Measurements from ENCODE around the gene PPCDC.

The PPCDC gene

DNA sequence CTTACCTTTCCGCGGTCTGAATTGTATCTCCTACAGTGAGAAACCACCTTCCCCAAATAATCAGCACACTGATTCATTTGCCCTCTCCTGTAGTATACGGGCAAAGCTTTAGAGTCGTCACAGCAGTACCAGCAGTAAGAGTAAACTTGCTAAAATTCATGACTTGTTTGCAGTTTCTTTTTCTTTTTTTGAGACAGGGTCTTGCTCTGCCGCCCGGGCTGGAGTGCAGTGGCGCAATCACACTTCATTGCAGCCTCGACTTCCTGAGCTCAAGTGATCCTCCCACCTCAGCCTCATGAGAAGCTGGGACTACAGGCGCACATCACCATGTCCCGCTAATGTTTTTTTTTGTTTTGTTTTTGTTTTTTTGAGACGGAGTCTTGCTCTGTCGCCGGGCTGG lies 16.2 kb upstream of the PPCDC start:
- no peak overlapping the region for H3K4me3 ChIP-seq (ENCODE audit: low read depth, low read length)
- in situ Hi-C loops (cut with HindIII; ENCODE audit: low sequenced_read_pairs) = no loop called here
- TF ChIP-seq, protein P1, sequence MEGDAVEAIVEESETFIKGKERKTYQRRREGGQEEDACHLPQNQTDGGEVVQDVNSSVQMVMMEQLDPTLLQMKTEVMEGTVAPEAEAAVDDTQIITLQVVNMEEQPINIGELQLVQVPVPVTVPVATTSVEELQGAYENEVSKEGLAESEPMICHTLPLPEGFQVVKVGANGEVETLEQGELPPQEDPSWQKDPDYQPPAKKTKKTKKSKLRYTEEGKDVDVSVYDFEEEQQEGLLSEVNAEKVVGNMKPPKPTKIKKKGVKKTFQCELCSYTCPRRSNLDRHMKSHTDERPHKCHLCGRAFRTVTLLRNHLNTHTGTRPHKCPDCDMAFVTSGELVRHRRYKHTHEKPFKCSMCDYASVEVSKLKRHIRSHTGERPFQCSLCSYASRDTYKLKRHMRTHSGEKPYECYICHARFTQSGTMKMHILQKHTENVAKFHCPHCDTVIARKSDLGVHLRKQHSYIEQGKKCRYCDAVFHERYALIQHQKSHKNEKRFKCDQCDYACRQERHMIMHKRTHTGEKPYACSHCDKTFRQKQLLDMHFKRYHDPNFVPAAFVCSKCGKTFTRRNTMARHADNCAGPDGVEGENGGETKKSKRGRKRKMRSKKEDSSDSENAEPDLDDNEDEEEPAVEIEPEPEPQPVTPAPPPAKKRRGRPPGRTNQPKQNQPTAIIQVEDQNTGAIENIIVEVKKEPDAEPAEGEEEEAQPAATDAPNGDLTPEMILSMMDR (IDR thresholded peaks at IDR 0.05; ENCODE audit: low read depth, low read length, missing control alignments) = no peak
- no peak for DNase-seq (ENCODE audit: low read depth)

GRCh38 chr15:75008221-75008625 lies 15.2 kb upstream of the PPCDC start:
- no peak for DNase-seq (ENCODE audit: low read depth)
- no peak overlapping the region for H3K4me3 ChIP-seq (ENCODE audit: low read depth, low read length)
- in situ Hi-C loops (cut with HindIII; ENCODE audit: low sequenced_read_pairs) = no loop called here
- TF ChIP-seq, protein P1 (IDR thresholded peaks at IDR 0.05; ENCODE audit: low read depth, low read length, missing control alignments) = no peak

DNA sequence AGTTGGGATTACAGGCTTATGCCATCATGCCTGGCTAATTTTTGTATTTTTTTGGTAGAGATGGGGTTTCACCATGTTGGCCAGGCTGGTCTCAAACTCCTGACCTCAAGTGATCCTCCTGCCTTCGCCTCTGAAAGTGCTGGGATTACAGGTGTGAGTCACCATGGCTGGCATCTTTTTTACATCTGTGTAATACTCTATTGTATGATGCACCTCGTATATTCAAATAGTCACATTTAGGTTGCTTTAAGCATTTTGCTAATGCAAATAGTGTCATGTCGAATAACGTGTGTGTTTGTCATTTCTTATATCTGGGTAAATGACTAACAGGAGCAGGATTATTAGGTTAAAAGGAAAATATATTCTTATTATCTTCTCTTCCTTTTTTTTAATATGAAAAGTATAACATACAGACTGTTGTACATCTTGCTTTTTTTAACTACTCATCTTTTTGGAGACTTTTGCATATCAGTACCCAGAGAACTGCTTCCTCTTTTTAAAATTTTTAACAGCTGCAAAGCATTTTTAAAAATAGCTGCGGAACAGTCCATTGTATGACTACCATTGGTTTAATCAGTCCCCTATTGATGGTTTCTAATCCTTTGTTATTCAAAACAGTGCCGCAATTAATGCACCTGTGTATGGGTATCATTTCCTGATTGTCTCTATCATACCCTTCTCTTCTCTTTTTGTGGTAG lies 14.6 kb upstream of the PPCDC start:
- in situ Hi-C loops (cut with HindIII; ENCODE audit: low sequenced_read_pairs) = no loop called here
- no peak overlapping the region for H3K4me3 ChIP-seq (ENCODE audit: low read depth, low read length)
- DNase-seq (ENCODE audit: low read depth) = no peak
- TF ChIP-seq, protein P1 (IDR thresholded peaks at IDR 0.05; ENCODE audit: low read depth, low read length, missing control alignments) = no peak

- in situ Hi-C loops (cut with HindIII; ENCODE audit: low sequenced_read_pairs) = no loop called here
- no peak for DNase-seq (ENCODE audit: low read depth)
- no peak overlapping the region for H3K4me3 ChIP-seq (ENCODE audit: low read depth, low read length)
- TF ChIP-seq, protein P1 (IDR thresholded peaks at IDR 0.05; ENCODE audit: low read depth, low read length, missing control alignments) = no peak
Measured at GRCh38 chr15:75016431-75016830, 7.0 kb upstream of the PPCDC start.

GRCh38 chr15:75019916-75020315 lies 3.5 kb upstream of the PPCDC start:
- H3K4me3 ChIP-seq (ENCODE audit: low read depth, low read length) = no peak overlapping the region
- DNase-seq (ENCODE audit: low read depth) = no peak
- in situ Hi-C loops (cut with HindIII; ENCODE audit: low sequenced_read_pairs) = no loop called here
- TF ChIP-seq, protein P1 (IDR thresholded peaks at IDR 0.05; ENCODE audit: low read depth, low read length, missing control alignments) = no peak

DNA sequence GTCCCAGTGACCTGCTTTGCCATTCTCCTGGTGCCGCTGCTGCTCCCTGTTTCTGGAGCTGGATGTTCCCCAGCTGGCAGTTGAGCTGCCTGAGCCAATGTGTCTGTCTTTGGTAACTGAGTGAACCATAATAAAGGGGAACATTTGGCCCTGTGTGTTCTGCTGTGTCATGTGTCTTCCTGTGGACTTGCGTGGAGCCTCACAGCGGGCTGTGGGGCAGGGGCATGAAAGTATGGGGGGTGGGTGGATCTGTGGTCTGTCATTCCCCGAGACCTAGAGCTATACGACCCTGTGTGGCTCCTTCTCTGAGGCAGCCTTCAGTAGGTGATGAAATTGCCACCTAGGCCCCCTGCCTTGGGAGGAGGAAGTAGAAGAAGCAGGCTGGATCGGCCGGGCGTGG lies 2.0 kb upstream of the PPCDC start:
- no peak for DNase-seq (ENCODE audit: low read depth)
- in situ Hi-C loops (cut with HindIII; ENCODE audit: low sequenced_read_pairs) = no loop called here
- no peak overlapping the region for H3K4me3 ChIP-seq (ENCODE audit: low read depth, low read length)
- TF ChIP-seq, protein P1 (IDR thresholded peaks at IDR 0.05; ENCODE audit: low read depth, low read length, missing control alignments) = no peak

Data from astrocyte of the cerebellum (primary cell).